ENCODE results near the gene CASP3.

The CASP3 gene

GRCh38 chr4:184649026-184649970, at the start of gene CASP3, which contains the start of gene PRIMPOL:
Gene CASP3 (minus strand): TSS chr4:184649447. CDS start chr4:184638453, 10,994 bp downstream.
Gene PRIMPOL (plus strand): TSS chr4:184649738. CDS start chr4:184657141, 7,403 bp downstream.
- peak within 1 kb of the TSS; percentile 97 for H3K4me3 Mint-ChIP-seq
- H3K9me3 Mint-ChIP-seq, result no peaks in the 10 kb centered on the region
- H3K4me1 Mint-ChIP-seq, result peaks cover 55% of the 10 kb centered on the region
- peak within 1 kb of the TSS; percentile 90 for H3K27ac Mint-ChIP-seq
- ATAC-seq, result peak; percentile 92
- H3K27me3 Mint-ChIP-seq, result no peaks in the 10 kb centered on the region
- peaks cover 38% of the 10 kb centered on the region for H3K36me3 Mint-ChIP-seq (ENCODE audit: low read depth)
- DNase-seq, result peak; percentile 98

- Mint-ChIP-seq H3K27me3 (no peaks in the 10 kb centered on the region), H3K36me3 (ENCODE audit: low read depth) (peaks cover 63% of the 10 kb centered on the region), H3K4me1 (no peaks in the 10 kb centered on the region), H3K27ac (no peak overlapping the region), H3K4me3 (no peak overlapping the region), H3K9me3 (no peaks in the 10 kb centered on the region)
- DNase-seq (no peak), ATAC-seq (no peak)
Observed at GRCh38 chr4:184697956-184698355, 48.7 kb upstream of the CASP3 start.

- Mint-ChIP-seq H3K27ac (no peak overlapping the region), H3K9me3 (no peaks in the 10 kb centered on the region), H3K27me3 (no peaks in the 10 kb centered on the region), H3K4me3 (no peak overlapping the region), H3K4me1 (no peaks in the 10 kb centered on the region), H3K36me3 (ENCODE audit: low read depth) (peaks cover 57% of the 10 kb centered on the region)
- DNase-seq, result no peak
- no peak for ATAC-seq
Observed at GRCh38 chr4:184695178-184695896, 46.1 kb upstream of the CASP3 start.

- no peak for DNase-seq
- H3K36me3 Mint-ChIP-seq (ENCODE audit: low read depth), result peaks cover 52% of the 10 kb centered on the region
- no peak overlapping the region for H3K4me3 Mint-ChIP-seq
- H3K27ac Mint-ChIP-seq, result no peak overlapping the region
- H3K27me3 Mint-ChIP-seq, result no peaks in the 10 kb centered on the region
- H3K4me1 Mint-ChIP-seq, result no peaks in the 10 kb centered on the region
- ATAC-seq, result no peak
- no peaks in the 10 kb centered on the region for H3K9me3 Mint-ChIP-seq
Observed at GRCh38 chr4:184694412-184694956, 45.2 kb upstream of the CASP3 start.

- Mint-ChIP-seq H3K4me1 (peaks cover 4% of the 10 kb centered on the region), H3K4me3 (no peak overlapping the region), H3K36me3 (ENCODE audit: low read depth) (peaks cover 52% of the 10 kb centered on the region), H3K27me3 (no peaks in the 10 kb centered on the region), H3K27ac (no peak overlapping the region), H3K9me3 (no peaks in the 10 kb centered on the region)
- DNase-seq (no peak), ATAC-seq (no peak)
Observed at GRCh38 chr4:184693056-184693455, 43.8 kb upstream of the CASP3 start.

- no peaks in the 10 kb centered on the region for H3K9me3 Mint-ChIP-seq
- peaks cover 27% of the 10 kb centered on the region for H3K36me3 Mint-ChIP-seq (ENCODE audit: low read depth)
- ATAC-seq (no peak), DNase-seq (no peak)
- no peaks in the 10 kb centered on the region for H3K27me3 Mint-ChIP-seq
- H3K4me3 Mint-ChIP-seq, result no peak overlapping the region
- H3K4me1 Mint-ChIP-seq, result peaks cover 4% of the 10 kb centered on the region
- no peak overlapping the region for H3K27ac Mint-ChIP-seq
Observed at GRCh38 chr4:184689681-184690080, 40.4 kb upstream of the CASP3 start.

- H3K36me3 Mint-ChIP-seq (ENCODE audit: low read depth), result peaks cover 17% of the 10 kb centered on the region
- no peak overlapping the region for H3K27ac Mint-ChIP-seq
- DNase-seq, result peak; percentile 15
- peaks cover 7% of the 10 kb centered on the region for H3K4me1 Mint-ChIP-seq
- no peaks in the 10 kb centered on the region for H3K9me3 Mint-ChIP-seq
- no peaks in the 10 kb centered on the region for H3K27me3 Mint-ChIP-seq
- H3K4me3 Mint-ChIP-seq, result no peak overlapping the region
- ATAC-seq, result peak; percentile 85
Observed at GRCh38 chr4:184688447-184688846, 39.2 kb upstream of the CASP3 start.

GRCh38 chr4:184688005-184688404, 38.8 kb upstream of the CASP3 start:
- no peak overlapping the region for H3K4me3 Mint-ChIP-seq
- ATAC-seq, result no peak
- H3K4me1 Mint-ChIP-seq, result peaks cover 7% of the 10 kb centered on the region
- peaks cover 17% of the 10 kb centered on the region for H3K36me3 Mint-ChIP-seq (ENCODE audit: low read depth)
- H3K27ac Mint-ChIP-seq, result no peak overlapping the region
- no peaks in the 10 kb centered on the region for H3K27me3 Mint-ChIP-seq
- DNase-seq, result no peak
- no peaks in the 10 kb centered on the region for H3K9me3 Mint-ChIP-seq

- peaks cover 7% of the 10 kb centered on the region for H3K4me1 Mint-ChIP-seq
- peaks cover 8% of the 10 kb centered on the region for H3K36me3 Mint-ChIP-seq (ENCODE audit: low read depth)
- no peak overlapping the region for H3K27ac Mint-ChIP-seq
- DNase-seq (no peak), ATAC-seq (no peak)
- H3K27me3 Mint-ChIP-seq, result no peaks in the 10 kb centered on the region
- H3K4me3 Mint-ChIP-seq, result no peak overlapping the region
- H3K9me3 Mint-ChIP-seq, result no peaks in the 10 kb centered on the region
Observed at GRCh38 chr4:184684491-184685189, 35.4 kb upstream of the CASP3 start.

- Mint-ChIP-seq H3K36me3 (ENCODE audit: low read depth) (peaks cover 9% of the 10 kb centered on the region), H3K4me1 (peaks cover 5% of the 10 kb centered on the region), H3K9me3 (no peaks in the 10 kb centered on the region), H3K27ac (no peak overlapping the region), H3K4me3 (no peak overlapping the region), H3K27me3 (no peaks in the 10 kb centered on the region)
- no peak for ATAC-seq
- DNase-seq, result no peak
Observed at GRCh38 chr4:184681916-184682315, 32.7 kb upstream of the CASP3 start.

GRCh38 chr4:184680698-184681097, 31.5 kb upstream of the CASP3 start:
- H3K9me3 Mint-ChIP-seq, result no peaks in the 10 kb centered on the region

GRCh38 chr4:184675821-184676492, 26.7 kb upstream of the CASP3 start:
- Mint-ChIP-seq H3K9me3 (no peaks in the 10 kb centered on the region), H3K36me3 (ENCODE audit: low read depth) (peaks cover 20% of the 10 kb centered on the region), H3K4me3 (no peak overlapping the region), H3K4me1 (peaks cover 2% of the 10 kb centered on the region), H3K27me3 (no peaks in the 10 kb centered on the region), H3K27ac (no peak overlapping the region)
- ATAC-seq, result no peak
- DNase-seq, result no peak

More at GRCh38 chr4:184680698-184681097, 31.5 kb upstream of the CASP3 start:
- no peak overlapping the region for H3K27ac Mint-ChIP-seq
- ATAC-seq, result no peak
- H3K4me1 Mint-ChIP-seq, result peaks cover 5% of the 10 kb centered on the region
- H3K4me3 Mint-ChIP-seq, result no peak overlapping the region
- H3K36me3 Mint-ChIP-seq (ENCODE audit: low read depth), result peaks cover 9% of the 10 kb centered on the region
- no peaks in the 10 kb centered on the region for H3K27me3 Mint-ChIP-seq
- DNase-seq, result no peak

- Mint-ChIP-seq H3K36me3 (ENCODE audit: low read depth) (peaks cover 19% of the 10 kb centered on the region), H3K27me3 (no peaks in the 10 kb centered on the region), H3K27ac (no peak overlapping the region), H3K4me3 (no peak overlapping the region), H3K9me3 (no peaks in the 10 kb centered on the region), H3K4me1 (peaks cover 2% of the 10 kb centered on the region)
- ATAC-seq (no peak), DNase-seq (no peak)
Observed at GRCh38 chr4:184675018-184675417, 25.8 kb upstream of the CASP3 start.

- no peaks in the 10 kb centered on the region for H3K9me3 Mint-ChIP-seq
- peaks cover 5% of the 10 kb centered on the region for H3K4me1 Mint-ChIP-seq
- no peak for DNase-seq
- ATAC-seq, result no peak
- peaks cover 20% of the 10 kb centered on the region for H3K36me3 Mint-ChIP-seq (ENCODE audit: low read depth)
- no peaks in the 10 kb centered on the region for H3K27me3 Mint-ChIP-seq
- no peak overlapping the region for H3K27ac Mint-ChIP-seq
- no peak overlapping the region for H3K4me3 Mint-ChIP-seq
Observed at GRCh38 chr4:184674011-184674410, 24.8 kb upstream of the CASP3 start.
